HCT116 (cell line): ENCODE data around the gene ITPK1. TPM values are rescaled to one million over a fixed set of nuclear protein-coding genes. Genes with fewer than 3 reads are reported as not detected.

Experiments
- ATAC-seq: fragments of 200-7000 bp; cut with Tn5 transposase; 2 replicates; pipeline ENCODE4 v1.9.1; 2020; ENCODE audit warnings: mild to moderate bottlenecking, moderate library complexity
- BruUV-seq: library from RNA; stranded (reverse); fragments of 400-500 nt; replicated peaks from 2 replicates; lab custom pipeline; 2021; lab: Mats Ljungman, UMichigan
- CTCF ChIA-PET: fragments of 300-600 bp; sonication (Branson Sonifier 250); formaldehyde crosslinking; loops from one replicate; lab custom pipeline; 2021; ENCODE audit warnings: antibody characterized with exemption; lab: Charles Lee
- POLR2A ChIA-PET: fragments of 300-600, 350-600 bp; sonication (Branson Sonifier 250); formaldehyde crosslinking; loops from one replicate; lab custom pipeline; 2021; ENCODE audit warnings: antibody characterized with exemption; lab: Charles Lee
- RAD21 ChIA-PET, 2 experiments: fragments of 300-600 bp; sonication (Branson Sonifier 250); formaldehyde crosslinking; loops; one replicate each; lab custom pipeline; 2023; ENCODE audit warnings: low total read pairs in 2 of 2; ENCODE audit not compliant: uncharacterized antibody in 2 of 2, unreplicated experiment in 2 of 2, low non-redundant PET in 1 of 2; lab: Charles Lee
- DNase-seq: peaks from one replicate; pipeline ENCODE4 v3.0.0-alpha.2; 2010; ENCODE audit warnings: low read depth, low spot score
- H2AFZ ChIP-seq: fragments of 200-600 bp; shearing (Covaris generic), sonication (generic); 2 replicates; pipeline ENCODE4 v1.6.1; 2017; ENCODE audit warnings: low read depth, mixed run types, mixed read lengths, antibody characterized with exemption, low read length; ENCODE audit not compliant: poor library complexity, severe bottlenecking
- H3K27ac ChIP-seq: 2 replicates; pipeline ENCODE4 v1.5.1; 2012; ENCODE audit warnings: low read depth, low read length
- H3K27me3 ChIP-seq: fragments of 200-600 bp; sonication (generic); 2 replicates; pipeline ENCODE4 v1.6.1; 2016; ENCODE audit warnings: mixed run types, low read length, mixed read lengths; ENCODE audit not compliant: insufficient read depth
- H3K36me3 ChIP-seq, 2 experiments: fragments of 200-500 bp in 1 of 2; fragments of 200-600 bp in 1 of 2; sonication (Bioruptor generic) in 1 of 2; sonication (generic) in 1 of 2; 2 replicates each; pipeline versions ENCODE4 v1.5.1 to v1.6.1; 2014 to 2016; ENCODE audit warnings: low read length in 2 of 2, inconsistent platforms in 1 of 2, mixed read lengths in 1 of 2, mixed run types in 1 of 2; ENCODE audit not compliant: insufficient read depth in 2 of 2, control insufficient read depth in 1 of 2
- H3K4me1 ChIP-seq, 2 experiments: fragments of 200-600 bp in 1 of 2; sonication (generic) in 1 of 2; 2 replicates each; pipeline versions ENCODE4 v1.5.1 to v1.6.1; 2012 to 2017; ENCODE audit warnings: low read length in 2 of 2, inconsistent platforms in 1 of 2, mild to moderate bottlenecking in 1 of 2, mixed read lengths in 1 of 2, mixed run types in 1 of 2, moderate library complexity in 1 of 2; ENCODE audit not compliant: insufficient read depth in 2 of 2, control insufficient read depth in 1 of 2
- H3K4me2 ChIP-seq: fragments of 200-600 bp; sonication (generic); 2 replicates; pipeline ENCODE4 v1.6.1; 2017; ENCODE audit warnings: mixed run types, low read length, mixed read lengths
- H3K4me3 ChIP-seq, 2 experiments: fragments of 200-600 bp in 1 of 2; sonication (generic) in 1 of 2; replicated peaks in 1 of 2; 2 replicates each; pipeline ENCODE4 v1.5.1; 2011 to 2016; ENCODE audit warnings: low read length in 2 of 2, control low read depth in 1 of 2, low read depth in 1 of 2, mild to moderate bottlenecking in 1 of 2, mixed read lengths in 1 of 2, mixed run types in 1 of 2
- H3K79me2 ChIP-seq: fragments of 200-600 bp; sonication (generic); 2 replicates; pipeline ENCODE4 v1.6.1; 2017; ENCODE audit warnings: mild to moderate bottlenecking, mixed run types, low read length, moderate library complexity, mixed read lengths; ENCODE audit not compliant: insufficient read depth
- H3K9ac ChIP-seq: fragments of 200-600 bp; sonication (generic); 2 replicates; pipeline ENCODE4 v1.6.1; 2016; ENCODE audit warnings: low read length, mixed read lengths
- H3K9me2 ChIP-seq: fragments of 200-600 bp; sonication (generic), shearing (Covaris generic); 2 replicates; pipeline ENCODE4 v1.6.1; 2017; ENCODE audit warnings: mixed run types, mild to moderate bottlenecking, moderate library complexity; ENCODE audit not compliant: insufficient read depth
- H3K9me3 ChIP-seq, 2 experiments: fragments of 200-500 bp in 1 of 2; fragments of 200-600 bp in 1 of 2; sonication (Bioruptor generic) in 1 of 2; sonication (generic) in 1 of 2; 2 replicates each; pipeline ENCODE4 v1.6.1; 2014 to 2017; ENCODE audit warnings: low read length in 2 of 2, mixed read lengths in 2 of 2, inconsistent platforms in 1 of 2, low read depth in 1 of 2, mild to moderate bottlenecking in 1 of 2, mixed run types in 1 of 2, moderate library complexity in 1 of 2; ENCODE audit not compliant: control insufficient read depth in 1 of 2, insufficient read depth in 1 of 2
- H4K20me1 ChIP-seq: fragments of 200-600 bp; sonication (generic), shearing (Covaris generic); 2 replicates; pipeline ENCODE4 v1.6.1; 2017; ENCODE audit warnings: mixed run types, mild to moderate bottlenecking, moderate library complexity; ENCODE audit not compliant: insufficient read depth
- CBX3 ChIP-seq: IDR thresholded peaks from 2 replicates; pipeline ENCODE4 v1.6.1; 2012; ENCODE audit warnings: low read depth
- CEBPB ChIP-seq: IDR thresholded peaks from 2 replicates; pipeline ENCODE4 v1.6.1; 2012; ENCODE audit warnings: low read depth
- EGR1 ChIP-seq: IDR thresholded peaks from 2 replicates; pipeline ENCODE4 v1.6.1; 2012; ENCODE audit warnings: low read depth
- ELF1 ChIP-seq: IDR thresholded peaks from 2 replicates; pipeline ENCODE4 v1.6.1; 2012; ENCODE audit warnings: low read depth, borderline replicate concordance
- EZH2 ChIP-seq: fragments of 200-600 bp; sonication (generic); IDR thresholded peaks from 2 replicates; pipeline ENCODE4 v1.6.1; 2017; ENCODE audit warnings: antibody characterized with exemption, mixed run types
- EZH2phosphoT487 ChIP-seq: fragments of 200-600 bp; IDR thresholded peaks from 2 replicates; pipeline ENCODE4 v1.6.1; 2018; ENCODE audit warnings: antibody characterized with exemption, borderline replicate concordance
- FOSL1 ChIP-seq: IDR thresholded peaks from 2 replicates; pipeline ENCODE4 v1.6.1; 2012; ENCODE audit warnings: low read depth
- JUND ChIP-seq: IDR thresholded peaks from 2 replicates; pipeline ENCODE4 v1.6.1; 2012
- POLR2A ChIP-seq: IDR thresholded peaks from 2 replicates; pipeline ENCODE4 v1.7.0; 2011; ENCODE audit warnings: borderline replicate concordance; ENCODE audit not compliant: insufficient read depth, insufficient read length; ENCODE audit errors: extremely low read depth
- POLR2AphosphoS5 ChIP-seq: IDR thresholded peaks from 2 replicates; pipeline ENCODE4 v1.6.1; 2011; ENCODE audit warnings: mild to moderate bottlenecking, low read depth, low read length, moderate library complexity
- RAD21 ChIP-seq: IDR thresholded peaks from 2 replicates; pipeline ENCODE4 v1.6.1; 2012; ENCODE audit warnings: low read depth, mild to moderate bottlenecking
- SIN3A ChIP-seq: IDR thresholded peaks from 2 replicates; pipeline ENCODE4 v1.6.1; 2012; ENCODE audit warnings: low read depth
- YY1 ChIP-seq: IDR thresholded peaks from 2 replicates; pipeline ENCODE4 v1.6.1; 2011; ENCODE audit warnings: low read length, low read depth, moderate library complexity, mild to moderate bottlenecking; ENCODE audit not compliant: insufficient replicate concordance; ENCODE audit errors: extremely low read depth
- ZFX ChIP-seq: fragments of 450-650 bp; IDR thresholded peaks from 2 replicates; pipeline ENCODE4 v1.6.1; 2017
- intact Hi-C: fragments of 100-400 bp; cut with micrococcal nuclease; formaldehyde crosslinking; loops from 2 replicates; pipeline ENCODE4 v1.10.0; 2022
- total RNA-seq: library from RNA; stranded (reverse); gene quantifications from one replicate; pipeline ENCODE4 v1.2.1, GENCODE V29; 2021; ENCODE audit not compliant: unreplicated experiment
- TF ChIP-seq, protein P1 (sequence below): IDR thresholded peaks from 2 replicates; pipeline ENCODE4 v1.6.1; 2012
- TF ChIP-seq, protein P2 (sequence below): IDR thresholded peaks from 2 replicates; pipeline ENCODE4 v1.6.1; 2012; ENCODE audit warnings: low read depth
- TF ChIP-seq, protein P3 (sequence below), 3 experiments: fragments of 200-600 bp in 1 of 3; sonication (generic) in 1 of 3; IDR thresholded peaks in 2 of 3; conservative IDR thresholded peaks in 1 of 3; 2 replicates each; pipeline ENCODE4 v1.5.1; 2012 to 2017; ENCODE audit warnings: low read depth in 2 of 3, low read length in 2 of 3, antibody characterized with exemption in 1 of 3, borderline replicate concordance in 1 of 3, control low read depth in 1 of 3, mild to moderate bottlenecking in 1 of 3, mixed read lengths in 1 of 3, mixed run types in 1 of 3, moderate library complexity in 1 of 3; ENCODE audit not compliant: insufficient read depth in 1 of 3
- TF ChIP-seq, protein P4 (sequence below): IDR thresholded peaks from 2 replicates; pipeline ENCODE4 v1.6.1; 2012

The ITPK1 gene
- total RNA-seq, 1 experiment from 2014 or later, result 70.2 TPM

DNA sequence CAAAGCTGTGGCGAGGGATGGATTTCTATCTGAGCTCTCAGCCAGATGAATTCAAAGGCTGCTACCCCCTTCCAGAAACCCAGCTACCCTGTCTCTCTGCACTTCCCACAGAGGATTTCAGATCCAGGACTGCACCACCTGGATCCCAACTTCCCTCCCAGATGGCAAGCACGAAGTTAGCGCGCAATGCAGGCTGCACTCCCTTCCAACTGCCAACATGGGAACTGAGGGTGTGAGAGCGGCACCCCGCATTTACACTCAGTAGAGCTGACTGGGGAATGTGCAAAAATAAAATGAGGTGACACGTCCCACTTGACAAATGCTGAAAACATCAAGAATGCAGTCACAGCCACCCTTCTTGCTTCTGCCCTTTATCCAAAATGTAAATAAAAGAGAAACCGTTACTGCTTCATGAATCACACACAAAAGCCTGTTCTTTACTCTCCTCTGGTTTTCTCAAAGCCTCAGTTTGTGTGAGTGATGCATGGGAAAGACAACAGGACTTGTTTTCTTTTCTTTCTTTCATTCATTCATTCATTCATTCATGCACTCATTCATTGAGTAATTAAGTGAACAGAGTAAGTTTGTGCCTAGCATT lies 85.7 kb downstream of the ITPK1 start (continued):
- TF ChIP-seq ZFX, result no peak
- no peak for TF ChIP-seq POLR2A
- TF ChIP-seq, protein P1, sequence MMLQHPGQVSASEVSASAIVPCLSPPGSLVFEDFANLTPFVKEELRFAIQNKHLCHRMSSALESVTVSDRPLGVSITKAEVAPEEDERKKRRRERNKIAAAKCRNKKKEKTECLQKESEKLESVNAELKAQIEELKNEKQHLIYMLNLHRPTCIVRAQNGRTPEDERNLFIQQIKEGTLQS, result no peak
- no peak for TF ChIP-seq CBX3
- TF ChIP-seq YY1, result no peak
- TF ChIP-seq CEBPB, result no peak

DNA sequence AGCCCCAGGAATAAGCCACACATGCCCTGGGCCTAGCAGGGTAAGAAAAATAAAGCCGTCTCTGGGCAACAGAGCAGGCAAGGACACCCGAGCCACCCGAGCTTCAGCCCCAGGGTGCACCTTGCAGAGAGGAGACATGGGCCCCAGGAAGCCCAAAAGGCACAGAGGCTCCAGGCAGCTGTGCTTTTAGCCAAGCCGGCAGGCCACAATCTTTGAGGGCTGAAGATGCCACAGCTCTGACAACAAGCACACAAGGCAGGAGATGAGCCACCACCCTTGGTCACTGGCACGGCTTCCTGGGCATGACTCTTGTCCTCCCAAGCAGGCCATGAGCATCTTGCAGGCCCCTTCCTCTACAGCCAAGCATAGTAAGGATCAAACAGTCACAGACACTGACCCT lies 86.3 kb downstream of the ITPK1 start:
- Histone ChIP-seq H3K36me3 (no peaks in the 10 kb centered on the region), H3K4me3 (no peak overlapping the region), H3K4me1 (peaks cover 13 to 15% of the 10 kb centered on the region in 2 experiments), H3K27me3 (no peaks in the 10 kb centered on the region), H2AFZ (no peak overlapping the region), H3K9me3 (no peaks in the 10 kb centered on the region), H3K9me2 (no peaks in the 10 kb centered on the region), H4K20me1 (no peaks in the 10 kb centered on the region), H3K4me2 (no peak overlapping the region), H3K27ac (no peak overlapping the region), H3K79me2 (peaks cover 11% of the 10 kb centered on the region; the same call in 1 of the 2 replicates), H3K9ac (no peak overlapping the region)
- ChIA-PET POLR2A (no interaction called here), CTCF (no interaction called here), RAD21 (no interaction called here)
- ATAC-seq (no peak), DNase-seq (no peak)
- no TSS peak for BruUV-seq
- intact Hi-C loops, result no loop called here
- TF ChIP-seq CEBPB, result no peak
- TF ChIP-seq, protein P2, sequence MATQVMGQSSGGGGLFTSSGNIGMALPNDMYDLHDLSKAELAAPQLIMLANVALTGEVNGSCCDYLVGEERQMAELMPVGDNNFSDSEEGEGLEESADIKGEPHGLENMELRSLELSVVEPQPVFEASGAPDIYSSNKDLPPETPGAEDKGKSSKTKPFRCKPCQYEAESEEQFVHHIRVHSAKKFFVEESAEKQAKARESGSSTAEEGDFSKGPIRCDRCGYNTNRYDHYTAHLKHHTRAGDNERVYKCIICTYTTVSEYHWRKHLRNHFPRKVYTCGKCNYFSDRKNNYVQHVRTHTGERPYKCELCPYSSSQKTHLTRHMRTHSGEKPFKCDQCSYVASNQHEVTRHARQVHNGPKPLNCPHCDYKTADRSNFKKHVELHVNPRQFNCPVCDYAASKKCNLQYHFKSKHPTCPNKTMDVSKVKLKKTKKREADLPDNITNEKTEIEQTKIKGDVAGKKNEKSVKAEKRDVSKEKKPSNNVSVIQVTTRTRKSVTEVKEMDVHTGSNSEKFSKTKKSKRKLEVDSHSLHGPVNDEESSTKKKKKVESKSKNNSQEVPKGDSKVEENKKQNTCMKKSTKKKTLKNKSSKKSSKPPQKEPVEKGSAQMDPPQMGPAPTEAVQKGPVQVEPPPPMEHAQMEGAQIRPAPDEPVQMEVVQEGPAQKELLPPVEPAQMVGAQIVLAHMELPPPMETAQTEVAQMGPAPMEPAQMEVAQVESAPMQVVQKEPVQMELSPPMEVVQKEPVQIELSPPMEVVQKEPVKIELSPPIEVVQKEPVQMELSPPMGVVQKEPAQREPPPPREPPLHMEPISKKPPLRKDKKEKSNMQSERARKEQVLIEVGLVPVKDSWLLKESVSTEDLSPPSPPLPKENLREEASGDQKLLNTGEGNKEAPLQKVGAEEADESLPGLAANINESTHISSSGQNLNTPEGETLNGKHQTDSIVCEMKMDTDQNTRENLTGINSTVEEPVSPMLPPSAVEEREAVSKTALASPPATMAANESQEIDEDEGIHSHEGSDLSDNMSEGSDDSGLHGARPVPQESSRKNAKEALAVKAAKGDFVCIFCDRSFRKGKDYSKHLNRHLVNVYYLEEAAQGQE, result no peak
- no peak for TF ChIP-seq FOSL1
- TF ChIP-seq ZFX, result no peak
- TF ChIP-seq RAD21, result no peak
- TF ChIP-seq JUND, result no peak
- no peak for TF ChIP-seq POLR2AphosphoS5
- TF ChIP-seq EZH2, result no peak
- no peak for TF ChIP-seq EGR1
- TF ChIP-seq, protein P1, result no peak
- TF ChIP-seq SIN3A, result no peak
- no peak for TF ChIP-seq EZH2phosphoT487
- TF ChIP-seq, protein P3, sequence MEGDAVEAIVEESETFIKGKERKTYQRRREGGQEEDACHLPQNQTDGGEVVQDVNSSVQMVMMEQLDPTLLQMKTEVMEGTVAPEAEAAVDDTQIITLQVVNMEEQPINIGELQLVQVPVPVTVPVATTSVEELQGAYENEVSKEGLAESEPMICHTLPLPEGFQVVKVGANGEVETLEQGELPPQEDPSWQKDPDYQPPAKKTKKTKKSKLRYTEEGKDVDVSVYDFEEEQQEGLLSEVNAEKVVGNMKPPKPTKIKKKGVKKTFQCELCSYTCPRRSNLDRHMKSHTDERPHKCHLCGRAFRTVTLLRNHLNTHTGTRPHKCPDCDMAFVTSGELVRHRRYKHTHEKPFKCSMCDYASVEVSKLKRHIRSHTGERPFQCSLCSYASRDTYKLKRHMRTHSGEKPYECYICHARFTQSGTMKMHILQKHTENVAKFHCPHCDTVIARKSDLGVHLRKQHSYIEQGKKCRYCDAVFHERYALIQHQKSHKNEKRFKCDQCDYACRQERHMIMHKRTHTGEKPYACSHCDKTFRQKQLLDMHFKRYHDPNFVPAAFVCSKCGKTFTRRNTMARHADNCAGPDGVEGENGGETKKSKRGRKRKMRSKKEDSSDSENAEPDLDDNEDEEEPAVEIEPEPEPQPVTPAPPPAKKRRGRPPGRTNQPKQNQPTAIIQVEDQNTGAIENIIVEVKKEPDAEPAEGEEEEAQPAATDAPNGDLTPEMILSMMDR (IDR thresholded peaks at IDR 0.05 in 2 of 3, conservative IDR thresholded peaks at IDR 0.05 in 1 of 3; ENCODE audit: borderline replicate concordance in 1 of 3, insufficient read depth in 1 of 3, low read depth in 2 of 3, low read length in 2 of 3), result no peak
- no peak for TF ChIP-seq CBX3
- TF ChIP-seq, protein P4, sequence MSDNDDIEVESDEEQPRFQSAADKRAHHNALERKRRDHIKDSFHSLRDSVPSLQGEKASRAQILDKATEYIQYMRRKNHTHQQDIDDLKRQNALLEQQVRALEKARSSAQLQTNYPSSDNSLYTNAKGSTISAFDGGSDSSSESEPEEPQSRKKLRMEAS, result no peak
- no peak for TF ChIP-seq ELF1
